Measurements from ENCODE around the gene GLOD4. TPM values are rescaled to one million over a fixed set of nuclear protein-coding genes. Genes with fewer than 3 reads are reported as not detected.
A peak's percentile ranks its signal among the peaks of the same experiment; 100 is the strongest.
"Not testable (repeated sequence)": the region's sequence is repeated elsewhere in the genome, so short reads cannot be mapped to it uniquely, and the experiment has no call there.

Gene GLOD4
- total RNA-seq, result 10 to 100 TPM; 64.3 to 97.6 (median 88.5) TPM
- long read RNA-seq, donor 1, transcript GLOD4-202 (9 exons, 2,059 nt), result major isoform, 70 of 82 reads
- long read RNA-seq, donor 1, partial matches to known transcripts, result 2 of 82 reads
- long read RNA-seq, donor 1, other reads (novel, unspliced or antisense), result 9 of 82 reads
- long read RNA-seq, donor 2, transcript GLOD4-202 (9 exons, 2,059 nt), result major isoform, 56 of 88 reads
- long read RNA-seq, donor 2, partial matches to known transcripts, result 28 of 88 reads
- long read RNA-seq, donor 2, other reads (novel, unspliced or antisense), result 4 of 88 reads

- ATAC-seq, result peak; percentile 99
- Histone ChIP-seq H3K4me3 (peak within 1 kb of the TSS; percentile 67), H3K4me1 (ENCODE audit: low read depth) (peaks cover 13% of the 10 kb centered on the region), H3K9me3 (no peaks in the 10 kb centered on the region), H3K36me3 (ENCODE audit: low read depth) (no peaks in the 10 kb centered on the region)
- no peak for TF ChIP-seq CTCF (IDR thresholded peaks at IDR 0.05)
- intact Hi-C loops (cut with DNase I, micrococcal nuclease), result no loop called here
- DNase-seq, result peak; percentile 94 to 97 (median 95)
Measured at GRCh38 chr17:781805-782731, at the start of gene GLOD4, which contains the start of gene MRM3. Gene GLOD4 (minus strand): TSS chr17:782280. CDS start chr17:782255, 25 bp downstream. Gene MRM3 (plus strand): TSS chr17:782353. CDS start chr17:782379, 26 bp downstream.

GRCh38 chr17:830950-831349 is 48.9 kb upstream of the GLOD4 start:
- no peaks in the 10 kb centered on the region for H3K36me3 ChIP-seq (ENCODE audit: low read depth)
- TF ChIP-seq CTCF (IDR thresholded peaks at IDR 0.05), result no peak
- DNase-seq, result no peak
- ATAC-seq, result no peak
- peaks cover 6% of the 10 kb centered on the region for H3K9me3 ChIP-seq
- no peaks in the 10 kb centered on the region for H3K4me1 ChIP-seq (ENCODE audit: low read depth)
- no peak overlapping the region for H3K4me3 ChIP-seq
- intact Hi-C loops (cut with DNase I, micrococcal nuclease), result no loop called here

GRCh38 chr17:830381-830780 is 48.3 kb upstream of the GLOD4 start:
- H3K36me3 ChIP-seq (ENCODE audit: low read depth), result no peaks in the 10 kb centered on the region
- H3K9me3 ChIP-seq, result peaks cover 6% of the 10 kb centered on the region
- DNase-seq, result no peak
- intact Hi-C loops (cut with DNase I, micrococcal nuclease), result no loop called here
- H3K4me3 ChIP-seq, result no peak overlapping the region
- no peak for ATAC-seq
- TF ChIP-seq CTCF (IDR thresholded peaks at IDR 0.05), result no peak
- H3K4me1 ChIP-seq (ENCODE audit: low read depth), result no peaks in the 10 kb centered on the region

GRCh38 chr17:829614-830013 is 47.5 kb upstream of the GLOD4 start:
- ATAC-seq; H3K9me3 ChIP-seq; intact Hi-C loops (cut with DNase I, micrococcal nuclease); H3K4me1 ChIP-seq (ENCODE audit: low read depth); H3K4me3 ChIP-seq; DNase-seq; H3K36me3 ChIP-seq (ENCODE audit: low read depth): not testable (repeated sequence)

GRCh38 chr17:828761-829160 is 46.7 kb upstream of the GLOD4 start:
- Histone ChIP-seq H3K36me3 (ENCODE audit: low read depth) (no peaks in the 10 kb centered on the region), H3K9me3 (peaks cover 6% of the 10 kb centered on the region), H3K4me3 (no peak overlapping the region), H3K4me1 (ENCODE audit: low read depth) (no peaks in the 10 kb centered on the region)
- DNase-seq (no peak), ATAC-seq (no peak)
- intact Hi-C loops (cut with DNase I, micrococcal nuclease), result no loop called here
- TF ChIP-seq CTCF (IDR thresholded peaks at IDR 0.05), result no peak

- Histone ChIP-seq H3K9me3 (peaks cover 3% of the 10 kb centered on the region), H3K36me3 (ENCODE audit: low read depth) (no peaks in the 10 kb centered on the region), H3K4me1 (ENCODE audit: low read depth) (no peaks in the 10 kb centered on the region), H3K4me3 (no peak overlapping the region)
- TF ChIP-seq CTCF (IDR thresholded peaks at IDR 0.05), result no peak
- intact Hi-C loops (cut with DNase I, micrococcal nuclease), result no loop called here
- no peak for DNase-seq
- ATAC-seq, result no peak
Measured at GRCh38 chr17:826778-827177, 44.7 kb upstream of the GLOD4 start.

Data from mucosa of descending colon (tissue), 3 donors.